Activated CD8-positive, alpha-beta memory T cell treated with anti-CD3 and anti-CD28 coated beads, Interleukin-2, amount 50 U/mL, for 1 hour (primary cell): Measurements from ENCODE around the gene RPS6KA6.
"Not testable (repeated sequence)": the region's sequence is repeated elsewhere in the genome, so short reads cannot be mapped to it uniquely, and the experiment has no call there.

ENCODE experiments used
- DNase-seq: peaks from one replicate; pipeline ENCODE4 v3.0.0-alpha.2; 2020; ENCODE audit errors: extremely low read depth

Gene RPS6KA6

GRCh38 chrX:84162401-84162800, 25.6 kb downstream of the RPS6KA6 start:
- DNase-seq, result no peak

DNA sequence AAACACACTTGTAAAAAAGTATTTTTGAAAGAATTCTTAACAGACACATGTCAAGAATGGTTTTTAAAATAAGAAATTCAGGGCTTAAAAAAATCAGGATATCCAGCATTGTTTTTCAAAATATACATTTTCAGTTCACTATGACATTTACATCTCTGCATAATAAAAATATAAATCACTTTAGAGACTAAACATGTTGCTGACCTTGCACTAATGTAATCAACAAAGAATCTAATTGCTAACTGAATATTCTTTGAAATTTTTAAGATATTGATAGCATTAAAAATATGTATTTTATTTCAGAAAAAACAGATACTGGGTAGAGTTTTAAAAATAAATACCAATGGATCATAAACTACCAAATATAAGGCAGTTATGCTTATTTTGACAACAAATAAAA, 26.4 kb downstream of the RPS6KA6 start:
- DNase-seq, result no peak

DNA sequence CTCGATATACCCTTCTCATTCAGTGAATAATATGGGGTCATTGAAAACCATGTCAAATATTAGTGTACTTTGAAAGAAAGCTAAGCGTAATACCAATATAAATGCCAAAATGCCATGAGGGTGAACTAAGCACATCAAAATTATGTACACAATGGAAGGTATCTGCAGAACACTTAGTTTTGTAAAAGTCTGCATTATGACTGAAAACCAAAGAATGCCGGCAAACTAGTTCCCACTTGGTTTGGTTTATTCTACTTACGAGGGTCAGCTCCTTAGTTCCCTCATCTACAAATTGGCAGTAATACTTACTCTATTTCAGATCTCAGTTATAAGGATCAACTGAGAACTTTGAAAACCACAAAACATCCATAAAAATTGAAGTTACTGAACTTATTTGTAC, 27.3 kb downstream of the RPS6KA6 start:
- no peak for DNase-seq

GRCh38 chrX:84156821-84157220, 31.2 kb downstream of the RPS6KA6 start:
- DNase-seq, result no peak

DNA sequence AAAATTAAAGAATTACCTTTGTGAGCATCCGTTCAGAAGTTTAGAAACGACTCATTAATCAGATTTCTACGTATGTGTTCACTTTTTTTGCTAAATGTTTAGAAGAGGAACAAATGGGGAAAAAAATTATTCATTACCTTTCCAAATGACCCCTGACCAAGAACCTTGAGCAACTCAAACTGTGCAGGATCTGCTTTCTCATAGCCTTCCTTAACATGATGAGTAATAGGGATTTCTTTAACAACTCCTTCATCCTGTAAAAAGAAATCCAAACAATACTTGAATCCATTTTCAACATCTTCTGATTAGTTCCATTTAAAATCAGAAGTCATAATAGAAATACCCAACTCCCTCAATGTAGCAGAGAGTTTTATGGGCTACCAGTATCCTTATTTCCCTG, 32.1 kb downstream of the RPS6KA6 start:
- DNase-seq, result no peak

DNA sequence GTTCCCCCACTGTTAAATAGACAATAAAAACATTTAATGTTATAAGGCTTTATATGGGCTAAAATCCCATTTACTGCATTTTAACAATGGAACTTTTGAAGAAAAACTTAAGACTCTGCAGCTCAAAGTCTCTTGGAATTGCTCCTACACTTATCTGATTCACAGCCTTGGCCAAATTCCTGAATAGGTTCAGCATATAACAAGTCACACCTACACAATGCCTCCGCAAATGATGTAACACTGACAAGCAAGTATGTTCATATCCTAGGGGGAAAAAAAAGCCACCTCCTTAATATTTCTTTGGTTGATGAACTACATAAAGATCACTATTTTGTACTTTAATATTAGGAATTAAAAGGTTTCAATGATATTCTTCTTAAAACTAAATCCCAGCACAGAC, 34.5 kb downstream of the RPS6KA6 start:
- DNase-seq, result no peak

GRCh38 chrX:84144991-84145390, 43.0 kb downstream of the RPS6KA6 start:
- DNase-seq, result no peak

DNA sequence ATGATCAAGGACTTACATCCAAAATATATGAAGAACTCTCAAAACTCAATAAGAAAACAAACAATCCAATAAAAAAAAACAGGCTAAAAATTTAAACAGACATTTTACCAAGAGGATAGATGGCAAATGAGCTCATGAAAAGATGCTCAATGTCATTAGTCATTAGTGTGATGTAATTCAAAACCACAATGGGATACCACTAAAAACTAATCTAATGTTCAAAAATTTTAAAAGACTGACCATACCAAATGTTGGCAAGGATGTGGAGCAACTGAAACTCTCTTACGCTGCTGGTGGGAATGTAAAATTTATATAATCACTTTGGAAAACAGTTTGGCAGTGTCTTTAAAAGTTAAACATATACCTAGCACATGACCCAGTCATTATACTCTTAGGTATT, 43.7 kb downstream of the RPS6KA6 start:
- DNase-seq, result no peak

DNA sequence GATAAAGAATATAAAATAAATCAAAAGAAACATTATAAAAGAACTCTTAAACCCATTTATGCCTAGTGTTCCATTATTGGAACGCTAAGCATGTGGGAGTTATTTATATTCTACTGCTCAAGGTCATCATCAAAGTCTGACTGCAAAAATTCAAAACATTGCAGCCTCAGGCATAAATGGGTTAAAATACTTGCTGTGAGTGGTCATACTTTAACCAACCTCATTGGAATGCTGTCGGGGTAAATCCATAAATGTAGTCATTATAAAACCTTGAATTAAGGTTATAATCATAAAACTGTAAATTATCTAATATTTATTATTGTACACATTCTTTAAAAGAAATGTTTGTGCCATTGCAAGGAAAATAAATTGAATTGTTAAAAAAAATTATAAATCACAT, 55.0 kb downstream of the RPS6KA6 start:
- DNase-seq, result no peak

DNA sequence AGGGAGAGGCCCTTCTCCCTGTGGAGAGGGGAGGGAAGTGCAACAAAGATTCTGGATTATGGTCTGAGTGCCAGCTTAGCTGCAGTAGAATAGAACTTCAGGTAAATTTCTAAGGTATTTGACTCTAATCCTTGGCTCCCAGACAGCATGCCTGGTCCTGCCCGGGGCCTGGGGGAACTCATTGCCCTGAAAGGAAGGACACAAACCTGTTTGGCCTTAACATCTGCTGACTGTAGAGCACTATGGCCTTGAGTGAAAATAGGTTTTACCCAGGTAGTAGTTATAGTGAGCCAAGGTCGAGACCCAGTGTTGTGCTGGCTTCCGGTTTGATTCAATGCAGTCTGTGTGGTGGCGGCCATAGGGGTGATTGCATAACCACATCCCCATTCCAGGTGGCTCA, 64.4 kb downstream of the RPS6KA6 start:
- no peak for DNase-seq

DNA sequence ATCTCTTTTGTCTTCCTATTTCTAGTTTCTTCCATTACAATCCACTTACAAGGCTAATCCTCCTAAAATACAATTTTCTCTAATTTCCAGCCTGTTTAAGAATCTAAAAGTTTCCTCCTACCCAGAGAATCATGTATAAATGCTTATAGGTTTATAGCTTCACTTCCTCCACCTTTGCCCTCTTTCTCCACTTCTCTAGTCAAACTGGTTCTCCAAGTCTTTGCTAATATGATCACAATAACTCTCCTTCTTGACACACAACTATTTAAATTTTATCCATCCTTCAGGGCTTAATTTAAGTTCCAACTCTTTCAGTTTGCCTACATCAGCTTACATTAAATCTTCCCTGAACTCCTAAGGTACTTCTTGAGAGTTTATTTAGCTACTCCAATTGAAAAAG, 69.2 kb downstream of the RPS6KA6 start:
- DNase-seq, result no peak

- DNase-seq, result no peak
These were observed 69.7 kb downstream of the RPS6KA6 start for GRCh38 chrX:84118315-84118714.

GRCh38 chrX:84108584-84108983, 79.4 kb downstream of the RPS6KA6 start:
- no peak for DNase-seq

GRCh38 chrX:84099120-84099519, 88.9 kb downstream of the RPS6KA6 start:
- DNase-seq, result no peak

DNA sequence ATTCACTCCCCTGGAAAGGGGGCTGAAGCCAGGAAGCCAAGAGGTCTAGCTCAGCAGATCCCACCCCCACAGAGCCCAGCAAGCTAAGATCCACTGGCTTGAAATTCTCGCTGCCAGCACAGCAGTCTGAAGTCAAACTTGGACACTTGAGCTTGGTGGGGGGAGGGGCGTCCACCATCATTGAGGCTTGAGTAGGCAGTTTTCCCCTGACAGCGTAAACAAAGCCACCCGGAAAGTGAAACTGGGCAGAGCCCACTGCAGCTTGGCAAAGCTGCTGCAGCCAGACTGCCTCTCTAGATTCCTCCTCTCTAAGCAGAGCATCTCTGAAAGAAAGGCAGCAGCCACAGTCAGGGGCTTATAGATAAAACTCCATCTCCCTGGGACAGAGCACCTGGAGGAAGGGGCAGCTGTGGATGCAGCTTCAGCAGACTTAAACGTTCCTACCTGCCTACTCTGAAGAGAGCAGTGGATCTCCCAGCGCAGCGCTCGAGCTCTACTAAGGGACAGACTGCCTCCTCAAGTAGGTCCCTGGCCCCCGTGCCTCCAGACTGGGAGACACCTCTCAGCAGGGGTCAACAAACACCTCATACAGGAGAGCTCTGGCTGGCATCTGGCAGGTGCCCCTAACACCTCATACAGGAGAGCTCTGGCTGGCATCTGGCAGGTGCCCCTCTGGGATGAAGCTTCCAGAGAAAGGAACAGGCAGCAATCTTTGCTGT, 108.4 kb downstream of the RPS6KA6 start:
- DNase-seq, result not testable (repeated sequence)

DNA sequence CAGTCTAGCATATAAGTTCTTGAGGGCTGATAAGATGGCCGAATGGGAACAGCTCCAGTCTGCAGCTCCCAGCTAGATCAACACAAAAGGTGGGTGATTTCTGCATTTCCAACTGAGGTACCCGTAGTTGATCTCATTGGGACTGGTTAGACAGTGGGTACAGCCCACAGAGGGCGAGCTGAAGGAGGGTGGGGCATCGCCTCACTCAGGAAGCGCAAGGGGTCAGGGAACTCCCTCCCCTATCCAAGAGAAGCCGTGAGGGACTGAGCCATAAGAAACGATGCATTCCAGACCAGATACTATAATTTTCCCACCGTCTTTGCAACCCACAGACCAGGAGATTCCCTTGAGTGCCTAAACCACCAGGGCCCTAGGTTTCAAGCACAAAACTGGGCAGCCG, 109.0 kb downstream of the RPS6KA6 start:
- no peak for DNase-seq

GRCh38 chrX:84064814-84065213, 123.2 kb downstream of the RPS6KA6 start:
- no peak for DNase-seq

DNA sequence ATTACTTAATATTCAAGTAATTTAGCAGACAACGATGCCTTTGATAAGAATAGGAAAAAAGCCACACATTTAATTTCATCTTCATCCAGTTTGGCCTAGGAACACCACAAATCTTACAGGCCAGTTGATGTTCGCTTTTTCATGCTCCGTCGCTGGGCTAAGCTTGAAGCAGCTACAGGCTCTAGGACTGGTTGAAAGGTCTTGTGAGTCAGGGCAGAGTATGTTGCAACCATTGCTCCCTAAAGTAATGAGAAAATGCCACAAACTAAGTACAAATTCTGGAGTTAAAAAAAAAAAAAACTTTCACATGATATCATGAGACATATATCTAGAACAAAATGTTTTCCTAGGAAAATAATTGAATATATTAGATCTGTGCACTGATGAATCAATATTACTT, 123.8 kb downstream of the RPS6KA6 start:
- no peak for DNase-seq

DNA sequence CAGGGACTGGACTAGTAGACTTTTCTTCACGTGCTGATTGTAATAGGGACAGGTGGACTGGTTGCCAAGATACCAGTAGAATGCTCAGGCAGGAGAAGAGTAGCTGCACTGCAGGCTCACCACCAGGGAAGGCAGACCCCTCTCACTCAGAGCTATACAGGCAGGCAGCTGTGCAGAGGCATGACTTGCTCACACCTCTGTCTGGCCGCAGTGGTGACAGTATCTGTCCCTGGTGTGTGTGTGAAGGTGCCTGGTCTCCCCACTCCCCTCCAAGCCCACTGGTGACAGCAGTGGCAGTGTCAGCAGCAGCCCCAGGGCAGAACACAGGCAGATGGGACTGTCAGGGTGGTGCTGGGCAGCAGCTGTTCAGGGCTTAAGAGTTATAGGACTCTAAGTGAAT, 140.7 kb downstream of the RPS6KA6 start:
- DNase-seq, result no peak

- no peak for DNase-seq
These were observed 141.5 kb downstream of the RPS6KA6 start for GRCh38 chrX:84046403-84046984.

- no peak for DNase-seq
These were observed 143.9 kb downstream of the RPS6KA6 start for GRCh38 chrX:84044051-84044450.
